Common myeloid progenitor, CD34-positive (primary cell): Measurements from ENCODE around the gene PPARD.

Experiments used
- CTCF ChIA-PET: fragments of 350-600 bp; sonication (Branson Sonifier 250); formaldehyde crosslinking; loops from one replicate; lab custom pipeline; 2021; ENCODE audit warnings: antibody characterized with exemption; lab: Charles Lee
- POLR2A ChIA-PET: fragments of 350-600 bp; sonication (Branson Sonifier 250); formaldehyde crosslinking; loops from one replicate; lab custom pipeline; 2021; ENCODE audit warnings: antibody characterized with exemption; lab: Charles Lee
- DNase-seq, 3 donors: peaks; one replicate each; pipeline versions ENCODE4 v3.0.0 to v3.0.0-alpha.2; 2013
- H3K27ac ChIP-seq, 2 experiments: 1 replicate in 1 of 2; 2 replicates in 1 of 2; pipeline ENCODE4 v1.7.0; 2013; ENCODE audit warnings: inconsistent platforms in 2 of 2, low read length in 2 of 2, mild to moderate bottlenecking in 2 of 2, low read depth in 1 of 2, moderate library complexity in 1 of 2; ENCODE audit not compliant: severe bottlenecking in 2 of 2, insufficient read depth in 1 of 2, poor library complexity in 1 of 2
- H3K27me3 ChIP-seq, 5 experiments: replicated peaks in 2 of 5; 1 replicate in 3 of 5; 2 replicates in 2 of 5; pipeline versions ENCODE4 v1.6.1 to v1.7.0; 2013; ENCODE audit warnings: low read length in 4 of 5, mild to moderate bottlenecking in 2 of 5, moderate library complexity in 2 of 5, inconsistent platforms in 1 of 5; ENCODE audit not compliant: insufficient read depth in 5 of 5, control insufficient read depth in 4 of 5
- H3K36me3 ChIP-seq, 4 experiments: 1 replicate in 2 of 4; 2 replicates in 2 of 4; pipeline versions ENCODE4 v1.6.1 to v1.7.0; 2013; ENCODE audit warnings: low read length in 3 of 4, control low read depth in 1 of 4, mild to moderate bottlenecking in 1 of 4; ENCODE audit not compliant: control insufficient read depth in 4 of 4, insufficient read depth in 4 of 4
- H3K4me1 ChIP-seq, 4 experiments: 1 replicate in 3 of 4; 2 replicates in 1 of 4; pipeline versions ENCODE4 v1.6.1 to v1.7.1; 2013; ENCODE audit warnings: low read length in 3 of 4, mild to moderate bottlenecking in 3 of 4, control low read depth in 1 of 4, inconsistent platforms in 1 of 4, moderate library complexity in 1 of 4; ENCODE audit not compliant: control insufficient read depth in 4 of 4, insufficient read depth in 4 of 4; ENCODE audit errors: control extremely low read depth in 1 of 4
- H3K4me3 ChIP-seq, 7 experiments: 1 replicate in 4 of 7; 2 replicates in 3 of 7; pipeline versions ENCODE4 v1.5.1 to v1.7.0; 2013; ENCODE audit warnings: mild to moderate bottlenecking in 7 of 7, low read length in 6 of 7, moderate library complexity in 6 of 7, inconsistent platforms in 2 of 7, low read depth in 2 of 7, control low read depth in 1 of 7; ENCODE audit not compliant: insufficient read depth in 4 of 7, control insufficient read depth in 1 of 7; ENCODE audit errors: extremely low read depth in 1 of 7
- H3K9me3 ChIP-seq, 5 experiments: 1 replicate in 4 of 5; 2 replicates in 1 of 5; pipeline versions ENCODE4 v1.6.1 to v1.7.1; 2013; ENCODE audit warnings: low read length in 4 of 5, mild to moderate bottlenecking in 2 of 5, inconsistent platforms in 1 of 5, low read depth in 1 of 5, moderate library complexity in 1 of 5; ENCODE audit not compliant: control insufficient read depth in 4 of 5, insufficient read depth in 2 of 5; ENCODE audit errors: control extremely low read depth in 1 of 5
- WGBS: methylation state at CpG from one replicate; pipeline ENCODE4 v1.1.5; 2013; ENCODE audit not compliant: insufficient coverage; 5-methylcytosine and 5-hydroxymethylcytosine counted together

The PPARD gene

DNA sequence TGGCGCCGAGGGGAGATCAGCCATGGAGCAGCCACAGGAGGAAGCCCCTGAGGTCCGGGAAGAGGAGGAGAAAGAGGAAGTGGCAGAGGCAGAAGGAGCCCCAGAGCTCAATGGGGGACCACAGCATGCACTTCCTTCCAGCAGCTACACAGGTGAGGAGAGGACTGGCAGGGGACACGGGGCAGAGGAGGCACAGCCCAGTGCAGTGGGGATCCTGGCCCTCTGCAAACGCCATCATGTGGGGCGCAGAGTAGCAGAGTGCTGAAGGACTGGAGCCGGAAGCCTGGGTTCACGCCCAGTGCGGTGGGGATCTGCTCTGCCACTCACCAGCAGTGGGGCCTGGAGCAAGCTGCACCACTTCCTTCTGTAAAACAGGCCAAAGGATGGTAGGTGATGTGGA is 68.7 kb downstream of the PPARD start:
- DNase-seq = peak in 2 of 3 donors; percentile 63 to 71
- no peak overlapping the region for H3K27ac ChIP-seq
- POLR2A ChIA-PET = interaction anchor here (0.5 kb wide), 1 partner anchor 15 kb away, joined by 3 read pairs; no protein-coding TSS in a partner anchor
- H3K27me3 ChIP-seq = peaks cover 0 to 6% (median 0%) of the 10 kb centered on the region in 5 experiments
- WGBS = 8% methylated on average over 8 of the region's 9 CpGs
- H3K36me3 ChIP-seq = no peaks in the 10 kb centered on the region
- no peaks in the 10 kb centered on the region for H3K9me3 ChIP-seq
- CTCF ChIA-PET = interaction anchor here (1.0 to 1.7 kb wide), 5 partner anchors 10 to 69 kb away, joined by 3 to 4 read pairs (median 4); partner anchors contain the start of gene PPARD
- H3K4me3 ChIP-seq = no peak overlapping the region
- H3K4me1 ChIP-seq = peaks cover 4 to 17% (median 9%) of the 10 kb centered on the region in 4 experiments

GRCh38 chr6:35412102-35412501 is 69.7 kb downstream of the PPARD start:
- WGBS = 95% methylated on average over 8 of the region's 8 CpGs
- Histone ChIP-seq H3K9me3 (no peaks in the 10 kb centered on the region), H3K27ac (no peak overlapping the region), H3K4me3 (no peak overlapping the region), H3K36me3 (no peaks in the 10 kb centered on the region), H3K4me1 (peaks cover 4 to 17% (median 9%) of the 10 kb centered on the region in 4 experiments), H3K27me3 (peaks cover 0 to 6% (median 0%) of the 10 kb centered on the region in 5 experiments)
- ChIA-PET POLR2A (no interaction called here), CTCF (interaction anchor here (1.1 to 1.7 kb wide), 5 partner anchors 11 to 109 kb away, joined by 3 to 4 read pairs (median 4); partner anchors contain the start of gene PPARD)
- no peak for DNase-seq

GRCh38 chr6:35413911-35414310 is 71.6 kb downstream of the PPARD start:
- peaks cover 0 to 6% (median 0%) of the 10 kb centered on the region in 5 experiments for H3K27me3 ChIP-seq
- no peak overlapping the region for H3K4me3 ChIP-seq
- CTCF ChIA-PET = no interaction called here
- POLR2A ChIA-PET = interaction anchor here (0.7 kb wide), 1 partner anchor 25 kb away, joined by 8 read pairs; no protein-coding TSS in a partner anchor
- H3K4me1 ChIP-seq = peaks cover 9 to 31% (median 23%) of the 10 kb centered on the region in 4 experiments
- no peak for DNase-seq
- WGBS = 100% methylated on average over 6 of the region's 6 CpGs
- no peaks in the 10 kb centered on the region for H3K36me3 ChIP-seq
- H3K27ac ChIP-seq = no peak overlapping the region
- no peaks in the 10 kb centered on the region for H3K9me3 ChIP-seq

DNA sequence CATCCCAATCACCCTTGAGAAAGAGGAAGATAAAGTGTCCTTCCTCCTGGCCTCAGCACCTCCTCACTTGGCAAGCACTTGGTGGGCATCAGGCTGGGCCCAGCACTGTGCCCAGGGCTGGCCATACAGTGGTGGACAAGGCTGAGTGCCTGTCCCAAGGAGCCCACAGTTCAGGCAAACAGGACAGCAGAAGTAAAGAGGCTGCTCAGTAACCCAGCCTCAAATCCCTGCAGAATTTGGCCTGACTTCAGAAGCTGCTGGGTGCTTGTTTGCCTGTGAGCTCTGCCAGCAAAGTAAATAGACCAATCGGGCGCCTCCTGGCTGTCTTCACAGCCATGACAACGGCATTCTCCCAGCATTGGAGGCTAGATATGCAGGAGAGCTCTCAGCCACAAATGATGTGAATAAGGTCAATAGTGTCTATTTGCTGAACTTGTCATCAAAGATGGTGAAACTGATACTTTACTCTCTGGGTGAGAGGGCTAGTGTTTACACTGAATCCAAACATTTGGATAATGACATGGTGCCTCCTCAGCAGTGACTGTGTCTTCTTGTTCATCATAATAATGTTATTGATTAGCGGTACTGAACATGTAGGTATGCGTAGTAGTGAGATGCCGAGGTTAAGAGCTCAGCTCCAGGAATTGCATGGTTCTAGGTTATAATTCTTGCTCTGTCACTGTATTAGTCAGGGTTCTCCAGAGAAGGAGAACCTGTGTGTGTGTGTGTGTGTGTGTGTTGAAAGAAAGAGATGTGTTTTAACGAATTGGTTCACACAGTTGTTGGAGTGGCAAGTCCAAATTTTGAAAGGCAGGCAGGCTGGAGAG is 72.9 kb downstream of the PPARD start:
- 87% methylated on average over 7 of the region's 7 CpGs for WGBS
- POLR2A ChIA-PET = no interaction called here
- no peak overlapping the region for H3K4me3 ChIP-seq
- peaks cover 9 to 43% (median 36%) of the 10 kb centered on the region in 4 experiments for H3K4me1 ChIP-seq
- peak; percentile 23 to 46 (median 46) for DNase-seq
- H3K27me3 ChIP-seq = peaks cover 0 to under 1% (median 0%) of the 10 kb centered on the region in 5 experiments
- no peaks in the 10 kb centered on the region for H3K9me3 ChIP-seq
- no peak overlapping the region for H3K27ac ChIP-seq
- CTCF ChIA-PET = interaction anchor here (0.7 to 1.7 kb wide), 7 partner anchors 9 to 74 kb away, joined by 3 to 6 read pairs (median 3); partner anchors contain the start of gene FANCE
- H3K36me3 ChIP-seq = no peaks in the 10 kb centered on the region

- H3K27ac ChIP-seq = no peak overlapping the region
- CTCF ChIA-PET = interaction anchor here (1.0 to 4.9 kb wide), 10 partner anchors 9 to 124 kb away, joined by 3 to 35 read pairs (median 4); partner anchors contain the start of genes FANCE and TEAD3
- H3K36me3 ChIP-seq = no peaks in the 10 kb centered on the region
- no peak overlapping the region for H3K4me3 ChIP-seq
- H3K27me3 ChIP-seq = no peaks in the 10 kb centered on the region
- WGBS = 53% methylated on average over 11 of the region's 14 CpGs
- peaks cover 5 to 28% (median 26%) of the 10 kb centered on the region in 4 experiments for H3K4me1 ChIP-seq
- POLR2A ChIA-PET = interaction anchor here (1.0 to 1.2 kb wide), 2 partner anchors 74 to 115 kb away, joined by 3 read pairs; no protein-coding TSS in a partner anchor
- peak in 2 of 3 donors; percentile 69 to 75 for DNase-seq
- no peaks in the 10 kb centered on the region for H3K9me3 ChIP-seq
Observed at GRCh38 chr6:35417979-35418661, 75.8 kb downstream of the PPARD start.

DNA sequence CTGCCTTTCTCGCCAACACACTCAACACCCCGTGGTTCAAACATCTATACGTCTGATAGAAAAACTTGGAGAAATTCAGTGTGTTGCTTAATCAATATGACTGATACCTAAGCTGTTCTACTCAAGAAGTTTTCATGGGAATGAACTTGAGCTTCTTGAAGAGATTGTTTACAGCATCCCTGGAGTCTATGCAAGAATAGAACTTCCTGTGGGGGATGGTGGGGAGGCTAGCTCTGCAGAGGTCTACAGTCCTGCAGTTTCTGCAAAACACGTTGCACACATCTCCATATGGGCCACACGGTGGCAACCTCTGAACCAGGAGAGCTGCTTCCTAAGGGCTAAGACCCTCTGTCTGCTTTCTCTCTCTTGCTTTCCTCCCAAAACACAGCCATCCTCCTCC is 77.1 kb downstream of the PPARD start:
- no peak overlapping the region for H3K27ac ChIP-seq
- H3K27me3 ChIP-seq = no peaks in the 10 kb centered on the region
- no peak overlapping the region for H3K4me3 ChIP-seq
- 72% methylated on average over 4 of the region's 5 CpGs for WGBS
- POLR2A ChIA-PET = interaction anchor here (1.2 kb wide), 1 partner anchor 117 kb away, joined by 3 read pairs; no protein-coding TSS in a partner anchor
- CTCF ChIA-PET = interaction anchor here (0.5 to 4.9 kb wide), 21 partner anchors 9 to 161 kb away, joined by 3 to 35 read pairs (median 4); partner anchors contain the start of genes DEF6, FANCE and TEAD3
- H3K9me3 ChIP-seq = no peaks in the 10 kb centered on the region
- peaks cover 5 to 28% (median 26%) of the 10 kb centered on the region in 4 experiments for H3K4me1 ChIP-seq
- peaks cover 0 to 2% (median 0%) of the 10 kb centered on the region in 4 experiments for H3K36me3 ChIP-seq
- DNase-seq = peak; percentile 24 to 55 (median 52)
